B cell (primary cell): ENCODE data around the gene SKIC8.

Experiments used
- CTCF ChIP-seq: fragments of 200-600 bp; IDR thresholded peaks from one replicate; pipeline ENCODE4 v1.8.0; 2022; ENCODE audit warnings: antibody characterized with exemption, mild to moderate bottlenecking
- EZH2 ChIP-seq: IDR thresholded peaks from 2 replicates; pipeline ENCODE4 v1.6.1; 2012; ENCODE audit warnings: borderline replicate concordance, low read depth, mild to moderate bottlenecking, moderate library complexity, low read length; ENCODE audit not compliant: insufficient read depth, poor library complexity, severe bottlenecking

DNA sequence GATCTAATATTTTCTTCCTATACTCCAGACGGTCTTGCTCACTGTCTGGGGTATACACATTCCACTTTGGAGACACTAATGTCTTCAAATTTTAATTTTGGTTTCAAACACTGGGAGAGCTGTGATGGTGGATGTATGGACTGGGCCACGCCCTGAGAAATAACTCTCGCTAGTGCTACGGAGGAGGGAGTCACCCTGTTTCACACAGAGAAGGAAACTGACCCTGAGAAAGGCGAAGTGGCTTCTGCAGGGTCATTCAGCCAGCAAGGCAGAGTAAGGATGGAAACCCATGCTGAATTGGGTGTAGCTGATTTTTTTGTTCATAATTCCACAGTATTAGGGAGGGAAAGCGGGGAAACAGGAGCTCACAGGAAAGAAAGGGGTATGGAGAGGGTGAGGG is 8.6 kb upstream of the SKIC8 start:
- TF ChIP-seq CTCF (no peak), EZH2 (no peak)
